ENCODE data around the gene KRTAP22-1.

The KRTAP22-1 gene

DNA sequence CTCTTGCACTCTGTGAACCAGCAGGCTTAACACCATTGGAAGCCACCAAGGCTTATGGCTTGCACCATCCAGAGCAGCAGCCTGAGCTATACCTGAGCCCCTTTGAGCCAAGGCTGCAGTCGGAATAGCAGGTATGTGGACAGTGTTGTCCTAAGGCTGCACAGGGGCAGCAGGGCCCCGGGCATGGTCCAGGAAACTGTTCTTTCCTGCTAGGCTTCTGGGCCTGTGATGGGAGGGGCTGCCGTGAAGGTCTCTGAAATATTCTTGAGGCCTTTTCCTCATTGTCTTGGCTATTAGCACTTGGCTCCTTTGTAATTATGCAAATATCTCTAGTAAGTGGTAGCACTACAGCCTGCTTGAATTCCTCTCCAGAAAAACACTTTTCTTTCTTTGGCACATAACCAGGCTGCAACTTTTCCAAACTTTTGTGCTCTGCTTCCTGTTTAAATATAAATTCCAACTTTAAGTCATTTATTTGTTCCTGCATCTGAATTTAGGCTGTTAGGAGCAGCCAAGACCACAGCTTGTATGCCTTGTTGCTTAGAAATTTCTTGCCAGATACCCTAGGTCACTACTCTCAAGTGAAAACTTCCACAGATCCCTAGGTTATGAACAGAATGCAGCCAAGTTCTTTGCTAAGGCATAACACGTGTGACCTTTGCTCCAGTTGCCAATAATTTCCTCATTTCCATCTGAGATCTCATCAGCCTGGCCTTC, 24.7 kb downstream of the KRTAP22-1 start:
- no peak for DNase-seq (ENCODE audit: low read depth in 2 of 2)

- no peak for DNase-seq (ENCODE audit: low read depth in 2 of 2)
These were observed 27.2 kb downstream of the KRTAP22-1 start for GRCh38 chr21:30628109-30628508.

GRCh38 chr21:30629200-30629599, 28.3 kb downstream of the KRTAP22-1 start:
- DNase-seq (ENCODE audit: low read depth in 2 of 2), result no peak

DNA sequence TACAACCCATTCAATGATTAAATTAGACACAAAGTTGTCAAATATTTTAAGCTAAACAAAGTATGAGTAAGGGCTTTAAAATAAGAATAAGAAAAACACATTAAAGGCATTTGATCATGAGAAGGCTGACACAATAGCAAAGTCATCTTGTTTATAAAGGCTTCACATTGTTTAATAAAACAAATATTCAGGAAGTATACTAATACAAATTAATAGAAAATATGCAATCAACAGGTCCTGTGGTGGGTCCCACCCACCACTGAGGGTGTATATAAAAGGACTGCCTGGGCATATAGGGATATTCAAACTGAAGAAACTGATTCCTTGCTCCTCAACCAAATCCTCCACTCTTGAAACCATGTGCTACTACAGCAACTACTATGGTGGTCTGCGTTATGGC, 34.0 kb downstream of the KRTAP22-1 start, which contains the start of gene KRTAP20-2:
KRTAP20-2 (plus strand) TSS at position 301 of the 400 bp plus-strand sequence; CDS start at position 359, 58 bp downstream.
- DNase-seq (ENCODE audit: low read depth in 2 of 2), result no peak

DNA sequence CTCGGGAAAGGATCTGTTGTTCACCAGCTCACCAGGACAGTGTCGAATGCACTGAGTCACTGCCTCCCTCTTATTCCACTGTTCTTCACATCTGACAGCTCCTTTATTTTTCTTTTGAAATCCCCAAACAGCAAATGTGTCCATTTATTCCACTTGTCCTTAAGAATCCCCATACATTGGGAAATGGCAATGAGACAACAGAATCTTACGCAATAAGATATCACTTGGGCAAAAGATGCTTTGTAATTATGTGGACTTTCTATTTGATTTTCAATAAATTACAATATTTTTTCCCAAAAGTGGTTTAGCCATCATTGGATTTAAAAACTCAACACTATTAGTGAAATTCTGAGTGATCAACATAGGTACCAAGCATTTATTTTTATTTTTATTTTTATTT, 37.8 kb downstream of the KRTAP22-1 start:
- DNase-seq (ENCODE audit: low read depth in 2 of 2), result no peak

GRCh38 chr21:30642564-30642963, 41.7 kb downstream of the KRTAP22-1 start, which contains the start of gene KRTAP20-3:
KRTAP20-3 (plus strand) TSS chr21:30642864.
- no peak for DNase-seq (ENCODE audit: low read depth in 2 of 2)

- DNase-seq (ENCODE audit: low read depth in 2 of 2), result no peak
These were observed 46.1 kb downstream of the KRTAP22-1 start for GRCh38 chr21:30646904-30647414.

Data from stimulated activated CD4-positive, alpha-beta T cell treated with anti-CD3 and anti-CD28 coated beads, Interleukin-4, amount 100 ng/mL, for 48 hours (primary cell).